Measurements from ENCODE around the gene SEC24B. TPM values are rescaled to one million over a fixed set of nuclear protein-coding genes. Genes with fewer than 3 reads are reported as not detected.

The SEC24B gene
- total and polyA plus RNA-seq, 4 donors = 8.0 to 34.8 (median 18.4) TPM

- H3K36me3 ChIP-seq (ENCODE audit: control insufficient read depth in 4 of 4, insufficient read depth in 4 of 4, low read length in 4 of 4) = peaks cover 0 to 1% (median 0%) of the 10 kb centered on the region in 4 donors
- ATAC-seq (ENCODE audit: insufficient read depth, low FRiP score) (no peak), DNase-seq (no peak)
- no peak for TF ChIP-seq CTCF (IDR thresholded peaks at IDR 0.05; ENCODE audit: control extremely low read depth, extremely low read depth)
- 88 to 94% methylated on average over 2 of the region's 2 CpGs for WGBS, 2 donors
- no peaks in the 10 kb centered on the region for H3K4me1 ChIP-seq (ENCODE audit: control insufficient read depth in 5 of 5, insufficient read depth in 5 of 5, low read length in 5 of 5)
- H3K9me3 ChIP-seq (ENCODE audit: control insufficient read depth in 4 of 4, insufficient read depth in 3 of 4, low read length in 3 of 4) = no peaks in the 10 kb centered on the region
- no peak overlapping the region for H3K9ac ChIP-seq (ENCODE audit: insufficient read depth in 1 of 2, low read length in 2 of 2)
- no peak overlapping the region for H3K4me3 ChIP-seq
- H3K27me3 ChIP-seq (ENCODE audit: control insufficient read depth in 3 of 3, insufficient read depth in 3 of 3, low read length in 2 of 3) = no peaks in the 10 kb centered on the region
- H3K27ac ChIP-seq (ENCODE audit: low read depth in 1 of 2, low read length in 1 of 2) = no peak overlapping the region
Observed at GRCh38 chr4:109419679-109420078, 13.9 kb upstream of the SEC24B start.

GRCh38 chr4:109424093-109424841 is 9.3 kb upstream of the SEC24B start:
- Histone ChIP-seq H3K9me3 (ENCODE audit: control insufficient read depth in 4 of 4, insufficient read depth in 3 of 4, low read length in 3 of 4) (no peaks in the 10 kb centered on the region), H3K4me1 (ENCODE audit: control insufficient read depth in 5 of 5, insufficient read depth in 5 of 5, low read length in 5 of 5) (no peaks in the 10 kb centered on the region), H3K36me3 (ENCODE audit: control insufficient read depth in 4 of 4, insufficient read depth in 4 of 4, low read length in 4 of 4) (peaks cover 0 to 1% (median 0%) of the 10 kb centered on the region in 4 donors), H3K27ac (ENCODE audit: low read depth in 1 of 2, low read length in 1 of 2) (no peak overlapping the region), H3K27me3 (ENCODE audit: control insufficient read depth in 3 of 3, insufficient read depth in 3 of 3, low read length in 2 of 3) (no peaks in the 10 kb centered on the region), H3K4me3 (no peak overlapping the region), H3K9ac (ENCODE audit: insufficient read depth in 1 of 2, low read length in 2 of 2) (no peak overlapping the region)
- TF ChIP-seq CTCF (IDR thresholded peaks at IDR 0.05; ENCODE audit: control extremely low read depth, extremely low read depth) = no peak
- 93% methylated on average over 18 to 19 of the region's 19 CpGs for WGBS, 2 donors
- DNase-seq (no peak), ATAC-seq (ENCODE audit: insufficient read depth, low FRiP score) (no peak)

GRCh38 chr4:109425405-109425804 is 8.2 kb upstream of the SEC24B start:
- H3K4me1 ChIP-seq (ENCODE audit: control insufficient read depth in 5 of 5, insufficient read depth in 5 of 5, low read length in 5 of 5) = no peaks in the 10 kb centered on the region
- DNase-seq (no peak), ATAC-seq (ENCODE audit: insufficient read depth, low FRiP score) (no peak)
- WGBS, 2 donors = 93 to 96% methylated on average over 4 of the region's 4 CpGs
- TF ChIP-seq CTCF (IDR thresholded peaks at IDR 0.05; ENCODE audit: control extremely low read depth, extremely low read depth) = no peak
- H3K36me3 ChIP-seq (ENCODE audit: control insufficient read depth in 4 of 4, insufficient read depth in 4 of 4, low read length in 4 of 4) = peaks cover 0 to 4% (median under 1%) of the 10 kb centered on the region in 4 donors
- no peaks in the 10 kb centered on the region for H3K9me3 ChIP-seq (ENCODE audit: control insufficient read depth in 4 of 4, insufficient read depth in 3 of 4, low read length in 3 of 4)
- H3K27me3 ChIP-seq (ENCODE audit: control insufficient read depth in 3 of 3, insufficient read depth in 3 of 3, low read length in 2 of 3) = no peaks in the 10 kb centered on the region
- H3K27ac ChIP-seq (ENCODE audit: low read depth in 1 of 2, low read length in 1 of 2) = no peak overlapping the region
- H3K9ac ChIP-seq (ENCODE audit: insufficient read depth in 1 of 2, low read length in 2 of 2) = no peak overlapping the region
- no peak overlapping the region for H3K4me3 ChIP-seq
